Endothelial cell of umbilical vein (primary cell): Measurements from ENCODE around the gene LAMB2. TPM values are rescaled to one million over a fixed set of nuclear protein-coding genes. Genes with fewer than 3 reads are reported as not detected.

Source experiments
- BruUV-seq: library from RNA; stranded (reverse); fragments of 400-500 nt; replicated peaks from 2 replicates; lab custom pipeline; 2021; lab: Mats Ljungman, UMichigan
- CTCF ChIA-PET: fragments of 300-600, 350-600 bp; sonication (Branson Sonifier 250); formaldehyde crosslinking; loops from one replicate; lab custom pipeline; 2021; ENCODE audit warnings: antibody characterized with exemption, inconsistent platforms; lab: Charles Lee
- POLR2A ChIA-PET: fragments of 300-600, 350-600 bp; sonication (Branson Sonifier 250); formaldehyde crosslinking; loops from one replicate; lab custom pipeline; 2021; ENCODE audit warnings: antibody characterized with exemption, inconsistent platforms; lab: Charles Lee
- DNase-seq: peaks from one replicate; pipeline ENCODE4 v3.0.0-alpha.2; 2011; ENCODE audit warnings: low read depth, low spot score
- FAIRE-seq: peaks from 2 replicates; lab custom pipeline; 2011; peaks lifted over from hg19 to GRCh38; lab: Jason Lieb, UNC
- H2AFZ ChIP-seq: 2 replicates; pipeline ENCODE4 v1.6.0; 2012; ENCODE audit warnings: low read depth, low read length, control low read depth, inconsistent platforms
- H3K27ac ChIP-seq: 2 replicates; pipeline ENCODE4 v1.5.1; 2011; ENCODE audit warnings: low read depth, mild to moderate bottlenecking, control low read depth, low read length, moderate library complexity; ENCODE audit not compliant: insufficient read depth
- H3K27me3 ChIP-seq, 2 experiments: 2 replicates each; pipeline versions ENCODE4 v1.6.0 to v1.6.1; 2011; ENCODE audit warnings: low read length in 2 of 2, mixed read lengths in 1 of 2; ENCODE audit not compliant: control insufficient read depth in 2 of 2, insufficient read depth in 2 of 2
- H3K36me3 ChIP-seq, 2 experiments: 2 replicates in 1 of 2; 3 replicates in 1 of 2; pipeline ENCODE4 v1.5.1; 2011; ENCODE audit warnings: low read length in 2 of 2, mild to moderate bottlenecking in 1 of 2, moderate library complexity in 1 of 2; ENCODE audit not compliant: control insufficient read depth in 2 of 2, insufficient read depth in 2 of 2; ENCODE audit errors: extremely low read depth in 1 of 2
- H3K4me1 ChIP-seq: 3 replicates; pipeline ENCODE4 v1.5.1; 2011; ENCODE audit warnings: mild to moderate bottlenecking, low read length; ENCODE audit not compliant: control insufficient read depth, insufficient read depth; ENCODE audit errors: extremely low read depth
- H3K4me2 ChIP-seq: 2 replicates; pipeline ENCODE4 v1.6.1; 2011; ENCODE audit warnings: low read length, control low read depth, mixed read lengths; ENCODE audit not compliant: insufficient read depth
- H3K4me3 ChIP-seq, 3 experiments: fragments of 200-600 bp in 1 of 3; sonication (generic), shearing (Covaris generic) in 1 of 3; replicated peaks in 1 of 3; 2 replicates each; pipeline ENCODE4 v1.5.1; 2011 to 2016; ENCODE audit warnings: control low read depth in 3 of 3, low read length in 3 of 3, mild to moderate bottlenecking in 2 of 3, inconsistent platforms in 1 of 3, low read depth in 1 of 3, moderate library complexity in 1 of 3; ENCODE audit not compliant: insufficient read depth in 1 of 3
- H3K79me2 ChIP-seq: 2 replicates; pipeline ENCODE4 v1.6.0; 2012; ENCODE audit warnings: low read length, inconsistent platforms; ENCODE audit not compliant: control insufficient read depth, insufficient read depth
- H3K9ac ChIP-seq: replicated peaks from 2 replicates; pipeline ENCODE3; 2011; ENCODE audit warnings: low read length, control low read depth; ENCODE audit not compliant: insufficient read depth; ENCODE audit errors: extremely low read depth
- H3K9me1 ChIP-seq: replicated peaks from 3 replicates; pipeline ENCODE4 v1.6.0; 2011; ENCODE audit warnings: mild to moderate bottlenecking, low read length; ENCODE audit not compliant: control insufficient read depth, insufficient read depth; ENCODE audit errors: extremely low read depth
- H3K9me3 ChIP-seq: replicated peaks from 2 replicates; pipeline ENCODE4 v1.5.1; 2012; ENCODE audit warnings: low read length, inconsistent platforms; ENCODE audit not compliant: control insufficient read depth, insufficient read depth
- H4K20me1 ChIP-seq: replicated peaks from 2 replicates; pipeline ENCODE3; 2011; ENCODE audit warnings: mild to moderate bottlenecking, low read length; ENCODE audit not compliant: control insufficient read depth, insufficient read depth; ENCODE audit errors: extremely low read depth
- CTCF ChIP-seq, 2 donors: IDR thresholded peaks; 1 replicate in 1 of 2; 2 replicates in 1 of 2; pipeline ENCODE4 v1.5.1; 2011; ENCODE audit warnings: low read length in 2 of 2, mild to moderate bottlenecking in 2 of 2, moderate library complexity in 2 of 2, control low read depth in 1 of 2, inconsistent platforms in 1 of 2, low read depth in 1 of 2; ENCODE audit not compliant: insufficient read depth in 1 of 2; ENCODE audit errors: extremely low read depth in 1 of 2
- EZH2 ChIP-seq: IDR thresholded peaks from 2 replicates; pipeline ENCODE4 v1.6.1; 2012; ENCODE audit warnings: borderline replicate concordance, low read depth, mild to moderate bottlenecking, moderate library complexity, low read length, inconsistent platforms; ENCODE audit not compliant: severe bottlenecking
- FOS ChIP-seq: IDR thresholded peaks from 2 replicates; pipeline ENCODE4 v1.6.1; 2011; ENCODE audit warnings: mild to moderate bottlenecking, low read length, moderate library complexity, borderline replicate concordance; ENCODE audit not compliant: insufficient read depth
- GATA2 ChIP-seq: IDR thresholded peaks from 2 replicates; pipeline ENCODE4 v1.7.0; 2011; ENCODE audit warnings: low read depth, mild to moderate bottlenecking, moderate library complexity, mixed read lengths, low read length; ENCODE audit not compliant: insufficient read length, insufficient read depth
- JUN ChIP-seq: IDR thresholded peaks from 2 replicates; pipeline ENCODE4 v1.6.1; 2011; ENCODE audit warnings: borderline replicate concordance, low read depth; ENCODE audit not compliant: insufficient read length, insufficient read depth
- MAX ChIP-seq: IDR thresholded peaks from 2 replicates; pipeline ENCODE4 v1.6.1; 2011; ENCODE audit not compliant: insufficient read depth, insufficient read length
- MYC ChIP-seq: IDR thresholded peaks from one replicate; pipeline ENCODE4 v1.6.1; 2011; ENCODE audit warnings: mild to moderate bottlenecking, low read depth, low read length
- POLR2A ChIP-seq: IDR thresholded peaks from 2 replicates; pipeline ENCODE4 v1.6.1; 2012; ENCODE audit warnings: low read depth, mild to moderate bottlenecking, control low read depth, low read length
- POLR2AphosphoS5 ChIP-seq: IDR thresholded peaks from 2 replicates; pipeline ENCODE4 v1.6.1; 2012; ENCODE audit warnings: low read depth, mild to moderate bottlenecking, control low read depth, low read length, moderate library complexity; ENCODE audit not compliant: insufficient read depth
- dilution Hi-C: fragments of 300-500 bp; cut with MboI; formaldehyde crosslinking; loops from one replicate; pipeline ENCODE4 v1.15.0; 2019; ENCODE audit warnings: low sequenced_read_pairs; ENCODE audit not compliant: extremely low pct_ligation_motif_present
- intact Hi-C: fragments of 100-400 bp; cut with micrococcal nuclease; formaldehyde crosslinking; loops from one replicate; pipeline ENCODE4 v1.10.0; 2022
- polyA plus RNA-seq, 4 experiments: library from polyadenylated mRNA; depleted of rRNA in 3 of 4; stranded (reverse) in 3 of 4; unstranded in 1 of 4; fragments of >200 nt; gene quantifications; 2 replicates each; pipeline versions ENCODE4 v1.2.1 to v1.2.3, GENCODE V29; 2011 to 2012; ENCODE audit warnings: missing spikeins in 1 of 4
- total RNA-seq: library from RNA; stranded (reverse); gene quantifications from 2 replicates; pipeline ENCODE4 v1.2.3, GENCODE V29; 2021

The LAMB2 gene
- total and polyA plus RNA-seq, 2 donors (not counting 3 experiments of a cell fraction or from before 2014, with no cell fraction given): 423 to 764 TPM

DNA sequence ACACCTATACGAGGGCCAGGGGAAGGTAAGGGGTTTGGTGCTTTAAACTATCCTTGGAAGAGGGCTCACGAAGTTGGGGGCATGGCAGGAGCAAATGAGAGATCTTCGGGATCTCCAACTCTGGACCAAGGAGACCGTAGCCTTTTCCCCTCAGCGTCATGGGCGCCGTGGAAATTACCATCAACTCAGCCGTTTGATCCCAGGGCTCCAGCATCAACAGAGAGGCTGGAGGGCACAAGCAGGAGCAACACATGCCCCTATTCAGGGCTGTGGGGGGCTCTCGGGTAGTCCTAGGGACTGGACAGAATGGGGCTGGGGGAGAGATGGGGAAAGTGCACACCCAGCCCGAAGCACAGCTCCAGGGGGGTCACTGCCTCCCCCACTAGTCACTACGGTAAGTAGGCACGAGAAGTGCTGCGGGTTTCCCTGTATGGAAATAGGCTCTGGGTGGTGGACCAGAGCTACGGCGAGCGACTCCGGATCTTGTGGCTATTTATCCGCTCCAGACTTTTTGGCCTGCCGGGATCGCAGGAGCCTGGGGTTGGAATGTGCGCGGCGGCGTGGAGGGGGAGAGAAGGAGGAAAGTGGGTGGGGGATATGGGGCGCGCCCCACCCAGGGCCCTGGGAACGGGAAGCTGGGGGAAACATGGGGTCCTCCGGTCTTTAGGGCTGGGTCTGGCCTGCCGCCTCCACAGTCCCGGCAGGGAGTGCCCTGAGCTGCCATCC, 539 bp upstream of the LAMB2 start:
- peak; percentile 98 for FAIRE-seq
- peak overlapping the region; percentile 58 for H3K27ac ChIP-seq
- H3K4me1 ChIP-seq: peaks cover 14% of the 10 kb centered on the region
- peak overlapping the region; percentile 94 for H2AFZ ChIP-seq
- H3K36me3 ChIP-seq: peaks cover 0 to 30% of the 10 kb centered on the region in 2 experiments
- H4K20me1 ChIP-seq: no peaks in the 10 kb centered on the region
- H3K9me1 ChIP-seq: no peaks in the 10 kb centered on the region
- H3K27me3 ChIP-seq: no peaks in the 10 kb centered on the region
- H3K9me3 ChIP-seq: no peaks in the 10 kb centered on the region
- H3K4me2 ChIP-seq: peak overlapping the region; percentile 72
- H3K79me2 ChIP-seq: peaks cover 25% of the 10 kb centered on the region
- ChIA-PET POLR2A (interaction anchor here (0.6 to 1.0 kb wide), 3 partner anchors 21 to 126 kb away, joined by 4 to 9 read pairs (median 5); partner anchors contain the start of gene WDR6), CTCF (interaction anchor here (1.0 to 3.2 kb wide), 5 partner anchors 12 to 316 kb away, joined by 3 to 19 read pairs (median 18); partner anchors contain the start of genes KLHDC8B, QRICH1 and USP19)
- intact Hi-C loops: loop anchor here (1.0 to 2.0 kb wide), 4 partner anchors 13 to 39 kb away; partner anchors contain the start of genes KLHDC8B, QARS1, QRICH1 and USP19
- dilution Hi-C loops: no loop called here
- DNase-seq: peak; percentile 92
- peak overlapping the region; percentile 58 to 89 (median 83) for H3K4me3 ChIP-seq
- no TSS peak for BruUV-seq
- H3K9ac ChIP-seq: peak overlapping the region; percentile 36
- peak; percentile 44 for TF ChIP-seq POLR2AphosphoS5
- TF ChIP-seq EZH2: no peak
- TF ChIP-seq POLR2A: peak; percentile 76
- TF ChIP-seq MYC: no peak

GRCh38 chr3:49132073-49132436, 795 bp downstream of the LAMB2 start:
- dilution Hi-C loops (no loop called here), intact Hi-C loops (loop anchor here (2.0 kb wide), 2 partner anchors 27 to 39 kb away; partner anchors contain the start of genes KLHDC8B and QARS1)
- H3K36me3 ChIP-seq: peaks cover 0 to 35% of the 10 kb centered on the region in 2 experiments
- H4K20me1 ChIP-seq: no peaks in the 10 kb centered on the region
- H3K27me3 ChIP-seq: no peaks in the 10 kb centered on the region
- no peak overlapping the region for H2AFZ ChIP-seq
- peak overlapping the region; percentile 58 to 89 (median 83) for H3K4me3 ChIP-seq
- TF ChIP-seq POLR2A (no peak), CTCF (IDR thresholded peaks at IDR 0.05; ENCODE audit: extremely low read depth in 1 of 2, insufficient read depth in 1 of 2, low read depth in 1 of 2, low read length in 2 of 2) (no peak), FOS (no peak), JUN (no peak), MYC (no peak), MAX (no peak), GATA2 (no peak), EZH2 (no peak), POLR2AphosphoS5 (no peak)
- peak overlapping the region; percentile 72 for H3K4me2 ChIP-seq
- FAIRE-seq: no peak
- H3K79me2 ChIP-seq: peaks cover 25% of the 10 kb centered on the region
- POLR2A ChIA-PET: no interaction called here
- no peaks in the 10 kb centered on the region for H3K9me1 ChIP-seq
- H3K9ac ChIP-seq: peak overlapping the region; percentile 72
- peak overlapping the region; percentile 58 for H3K27ac ChIP-seq
- CTCF ChIA-PET: interaction anchor here (0.8 to 3.2 kb wide), 13 partner anchors 9 to 338 kb away, joined by 3 to 19 read pairs (median 4); partner anchors contain the start of genes DAG1, KLHDC8B, QRICH1 and USP19
- no TSS peak for BruUV-seq
- H3K9me3 ChIP-seq: no peaks in the 10 kb centered on the region
- peaks cover 14% of the 10 kb centered on the region for H3K4me1 ChIP-seq
- no peak for DNase-seq
